GM08714 (cell line): Measurements from ENCODE around the gene PRKAG2.
"Not testable (repeated sequence)": the region's sequence is repeated elsewhere in the genome, so short reads cannot be mapped to it uniquely, and the experiment has no call there.

Source experiments
- H3K4me3 ChIP-seq: fragments of 200-500 bp; sonication (Bioruptor generic); 2 replicates; pipeline ENCODE4 v1.5.1; 2014; ENCODE audit warnings: mild to moderate bottlenecking, low read length, inconsistent platforms
- ZNF274 ChIP-seq: IDR thresholded peaks from 2 replicates; pipeline ENCODE4 v1.6.1; 2012; ENCODE audit warnings: mild to moderate bottlenecking, low read depth, low read length

The PRKAG2 gene

GRCh38 chr7:151880688-151881087 lies 3.8 kb upstream of the PRKAG2 start:
- no peak overlapping the region for H3K4me3 ChIP-seq
- no peak for TF ChIP-seq ZNF274

GRCh38 chr7:151877911-151878835 lies 1.3 kb upstream of the PRKAG2 start:
- no peak for TF ChIP-seq ZNF274
- H3K4me3 ChIP-seq: no peak overlapping the region

DNA sequence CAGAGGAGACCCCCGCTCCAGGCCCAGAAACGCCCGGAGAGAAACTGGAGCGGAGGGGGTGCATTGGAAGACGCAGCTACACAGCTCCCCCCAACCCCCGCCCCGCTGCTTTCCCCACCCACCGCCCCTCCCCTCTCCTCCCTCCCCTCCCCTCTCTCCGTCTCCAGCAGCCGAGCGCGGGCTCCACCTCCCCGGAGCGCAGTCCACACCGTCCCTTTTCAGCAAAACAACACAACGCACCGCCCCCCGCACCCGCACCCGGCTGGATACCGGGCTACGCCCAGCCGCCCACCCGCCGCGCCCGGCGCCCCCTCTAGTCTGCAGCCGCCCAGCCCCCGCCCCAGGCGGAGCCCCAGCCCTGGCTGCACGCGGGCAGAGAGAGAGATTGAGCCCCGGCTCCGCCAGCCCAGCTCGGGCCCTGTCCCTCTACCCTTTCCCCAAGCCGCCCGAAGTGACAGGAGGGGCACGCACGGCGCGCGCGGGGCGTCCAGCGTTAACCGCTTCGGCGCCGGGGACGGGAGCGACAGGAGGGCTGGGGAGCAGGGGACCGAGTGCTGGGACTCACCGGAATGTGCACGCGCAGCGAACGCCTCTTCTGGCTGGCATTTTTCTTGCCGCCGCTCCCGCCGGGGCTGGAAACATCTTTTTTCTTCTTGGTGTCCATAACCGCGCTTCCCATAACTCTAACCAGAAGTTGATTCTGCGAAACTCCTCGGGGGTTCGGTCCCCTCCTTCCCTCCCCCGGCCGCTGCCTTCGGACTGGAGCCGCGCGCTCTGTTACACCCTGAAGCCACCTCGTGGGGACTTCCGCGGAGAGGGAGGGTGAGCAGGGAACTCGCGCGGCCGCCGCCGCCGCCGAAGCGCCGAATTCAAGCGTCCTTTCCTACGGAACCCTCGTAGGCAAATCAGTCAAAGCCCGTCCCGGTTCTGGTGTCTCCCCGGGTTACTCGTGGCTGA lies 695 bp downstream of the PRKAG2 start:
- TF ChIP-seq ZNF274: no peak

DNA sequence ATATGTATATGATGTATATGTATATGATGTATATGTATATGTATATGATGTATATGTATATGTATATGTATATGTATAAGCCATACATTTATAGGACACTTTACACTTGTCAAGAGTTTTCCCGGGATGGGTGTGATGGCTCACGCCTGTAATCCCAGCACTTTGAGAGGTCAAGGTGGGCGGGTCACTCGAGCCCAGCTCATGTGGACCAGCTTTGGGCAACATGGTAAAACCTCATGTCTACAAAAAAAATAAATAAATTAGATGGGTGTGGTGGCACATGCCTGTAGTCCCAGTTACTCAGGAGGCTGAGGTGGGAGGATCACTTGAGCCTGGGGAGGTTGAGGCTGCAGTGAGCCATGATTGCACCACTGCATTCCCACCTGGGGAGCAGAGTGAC lies 2.4 kb downstream of the PRKAG2 start:
- not testable (repeated sequence) for H3K4me3 ChIP-seq

More for the DNA sequence above, 695 bp downstream of the PRKAG2 start:
- peak overlapping the region; percentile 62 for H3K4me3 ChIP-seq

GRCh38 chr7:151873402-151873965 lies 3.4 kb downstream of the PRKAG2 start:
- H3K4me3 ChIP-seq: no peak overlapping the region
- no peak for TF ChIP-seq ZNF274

- TF ChIP-seq ZNF274: no peak
- no peak overlapping the region for H3K4me3 ChIP-seq
These were observed 4.1 kb downstream of the PRKAG2 start for GRCh38 chr7:151872531-151873401.

DNA sequence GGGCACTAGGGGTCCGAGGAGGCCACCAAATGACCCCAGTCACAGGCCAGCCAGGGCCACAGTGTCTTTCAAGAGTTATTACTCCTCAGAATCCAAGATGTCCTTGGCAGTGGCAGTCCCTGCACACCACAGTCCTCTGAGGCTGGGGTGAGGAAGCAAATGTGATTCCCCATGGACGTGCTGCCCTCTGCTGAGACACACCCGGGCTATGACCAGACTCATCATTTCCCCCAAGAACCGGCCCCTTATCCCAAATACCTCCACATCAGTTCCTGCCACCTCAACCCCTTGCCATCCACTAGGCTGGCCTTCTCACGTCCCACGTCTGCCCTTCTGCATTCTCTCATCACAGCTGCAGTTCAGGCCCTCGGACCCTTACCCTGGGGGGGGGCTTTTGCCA lies 5.0 kb downstream of the PRKAG2 start:
- H3K4me3 ChIP-seq: no peak overlapping the region

GRCh38 chr7:151871189-151871735 lies 5.7 kb downstream of the PRKAG2 start:
- no peak overlapping the region for H3K4me3 ChIP-seq

More for the DNA sequence above, 5.0 kb downstream of the PRKAG2 start:
- no peak for TF ChIP-seq ZNF274

GRCh38 chr7:151869968-151870918 lies 6.7 kb downstream of the PRKAG2 start:
- no peak overlapping the region for H3K4me3 ChIP-seq
- no peak for TF ChIP-seq ZNF274

More at GRCh38 chr7:151871189-151871735, 5.7 kb downstream of the PRKAG2 start:
- TF ChIP-seq ZNF274: no peak

DNA sequence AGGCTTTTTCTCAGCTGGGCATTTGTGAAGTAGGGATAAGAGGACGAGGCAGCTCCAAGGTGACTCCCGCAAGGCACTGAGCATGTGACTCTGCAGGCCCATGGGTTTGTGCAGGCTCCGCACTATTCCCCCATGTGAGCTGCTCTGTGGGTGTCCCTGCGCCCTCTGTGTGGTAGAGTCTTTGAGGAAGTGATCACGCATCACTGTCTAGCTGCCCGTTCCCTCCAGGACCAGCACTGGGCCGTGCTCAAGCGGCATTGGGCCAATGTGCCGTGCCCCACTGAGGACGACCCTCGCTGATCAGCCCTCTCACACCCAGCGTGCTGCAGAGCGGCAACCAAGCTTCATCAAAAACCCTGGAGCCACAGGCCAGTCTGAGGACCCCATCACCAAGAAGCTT lies 7.5 kb downstream of the PRKAG2 start:
- H3K4me3 ChIP-seq: no peak overlapping the region
- TF ChIP-seq ZNF274: no peak

- no peak for TF ChIP-seq ZNF274
- no peak overlapping the region for H3K4me3 ChIP-seq
These were observed 7.8 kb downstream of the PRKAG2 start for GRCh38 chr7:151869109-151869428.

DNA sequence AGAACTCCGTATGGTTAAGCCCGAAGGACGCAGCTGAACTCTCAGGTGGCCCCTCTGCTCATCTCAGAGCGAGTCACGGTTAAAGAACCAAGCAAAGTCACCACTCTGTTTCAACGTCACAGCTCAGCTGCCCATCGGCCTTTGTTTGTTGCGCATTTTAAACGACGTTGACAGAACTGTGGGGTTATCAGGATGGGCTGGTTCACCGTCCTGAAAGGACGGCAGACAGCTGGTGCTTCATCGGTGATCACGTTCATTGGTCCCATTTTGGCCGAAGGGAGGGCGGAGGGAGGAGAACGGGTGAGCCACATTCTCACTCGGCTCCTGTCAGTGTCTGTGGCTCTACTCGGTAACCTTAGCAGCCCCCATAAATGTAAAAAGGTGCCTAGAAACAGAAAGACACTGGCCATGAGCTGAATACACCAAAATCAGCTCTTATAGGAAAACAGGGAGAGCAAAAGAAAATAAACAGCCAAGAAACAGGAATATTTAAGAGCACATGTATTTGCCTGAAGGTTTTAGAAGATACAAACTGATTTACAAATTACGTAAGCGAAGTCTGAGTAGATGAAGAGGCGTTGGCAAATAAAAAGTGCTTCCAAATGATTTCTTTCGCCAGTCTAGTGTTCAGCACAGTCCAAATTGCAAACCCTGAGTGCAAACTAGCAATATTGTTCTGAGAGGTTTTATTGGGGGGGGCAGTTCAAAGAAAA lies 8.4 kb downstream of the PRKAG2 start:
- no peak for TF ChIP-seq ZNF274
- no peak overlapping the region for H3K4me3 ChIP-seq
